Activated T-cell treated with anti-CD3 and anti-CD28 coated beads for 1 hour (primary cell): Measurements from ENCODE around the gene TM9SF1.

Experiments used
- DNase-seq: peaks from one replicate; pipeline ENCODE4 v3.0.0-alpha.2; 2020; ENCODE audit warnings: low read depth

The TM9SF1 gene

GRCh38 chr14:24179294-24179960 is 15.8 kb downstream of the TM9SF1 start:
- DNase-seq, result no peak

GRCh38 chr14:24178399-24179178 is 16.7 kb downstream of the TM9SF1 start:
- no peak for DNase-seq

DNA sequence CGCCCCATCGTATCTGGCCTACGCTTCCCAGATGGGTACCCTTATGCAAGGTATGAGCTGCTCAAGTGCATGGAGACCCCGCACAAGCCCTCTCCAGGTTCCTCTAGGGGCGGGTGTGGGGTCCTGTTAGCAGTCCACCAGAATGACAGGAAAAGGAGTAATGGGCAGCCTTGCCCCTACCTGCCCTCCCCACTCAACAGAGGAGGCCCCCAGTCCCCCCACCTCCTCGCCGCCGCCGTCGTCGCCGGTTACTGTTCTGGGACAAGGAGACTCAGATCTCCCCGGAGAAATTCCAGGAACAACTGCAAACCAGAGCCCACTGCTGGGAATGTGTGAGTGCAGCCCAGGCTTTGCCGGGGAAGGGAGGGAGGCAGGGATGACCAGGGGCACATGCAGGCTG is 17.4 kb downstream of the TM9SF1 start:
- no peak for DNase-seq

DNA sequence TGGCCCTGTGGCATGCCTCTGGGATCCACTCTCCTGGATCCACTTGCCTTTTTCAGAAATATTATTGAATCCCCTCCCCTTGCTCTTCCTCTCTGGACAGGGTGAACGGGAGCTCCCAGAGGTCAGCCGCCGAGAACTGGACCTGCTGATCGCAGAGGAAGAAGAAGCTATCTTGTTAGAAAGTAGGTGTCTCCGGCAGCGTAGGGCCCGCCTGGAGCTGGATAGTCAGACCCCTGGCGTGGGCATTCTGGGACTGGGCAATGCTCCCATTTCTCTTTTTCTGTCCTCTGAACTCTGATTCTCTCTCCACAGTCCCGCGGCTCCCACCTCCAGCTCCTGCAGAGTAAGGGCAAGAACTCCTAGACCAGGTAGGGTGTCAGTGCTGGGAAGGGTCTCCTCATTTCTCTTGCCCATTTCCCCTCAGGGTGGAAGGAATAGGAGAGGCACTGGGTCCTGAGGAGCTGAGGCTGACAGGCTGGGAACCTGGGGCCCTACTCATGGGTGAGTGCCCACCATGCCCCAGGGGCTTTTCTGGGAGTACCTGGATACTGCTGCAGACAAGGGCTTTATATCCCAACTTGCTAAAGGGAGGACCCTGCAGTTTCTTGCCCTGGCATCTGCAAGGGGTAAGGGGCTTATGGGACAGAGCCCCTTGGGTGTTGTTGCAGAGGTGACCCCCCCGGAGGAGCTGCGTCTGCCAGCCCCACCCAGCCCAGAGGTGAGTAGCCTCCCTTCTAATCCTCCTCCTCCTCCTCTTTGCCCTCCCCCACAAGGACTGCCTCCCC is 18.0 kb downstream of the TM9SF1 start:
- no peak for DNase-seq

DNA sequence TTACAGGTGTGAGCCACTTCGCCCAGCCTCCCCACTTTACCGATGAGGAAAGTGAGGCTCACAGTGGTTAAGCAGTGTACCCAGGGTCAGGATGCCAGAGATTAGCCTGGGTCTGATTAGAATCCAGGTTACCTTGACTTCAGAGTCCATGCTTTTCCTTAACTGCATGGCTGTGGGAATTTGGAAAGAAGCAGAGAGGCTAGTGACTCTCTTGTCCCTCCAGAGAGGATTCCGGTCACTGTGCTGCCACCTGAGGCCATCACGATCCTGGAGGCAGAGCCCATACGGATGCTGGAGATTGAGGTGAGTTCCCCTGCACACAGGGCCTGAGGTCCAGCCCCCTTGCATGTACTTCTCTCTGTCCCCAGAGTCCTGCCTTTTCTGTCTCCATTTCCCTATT is 18.6 kb downstream of the TM9SF1 start:
- no peak for DNase-seq

DNA sequence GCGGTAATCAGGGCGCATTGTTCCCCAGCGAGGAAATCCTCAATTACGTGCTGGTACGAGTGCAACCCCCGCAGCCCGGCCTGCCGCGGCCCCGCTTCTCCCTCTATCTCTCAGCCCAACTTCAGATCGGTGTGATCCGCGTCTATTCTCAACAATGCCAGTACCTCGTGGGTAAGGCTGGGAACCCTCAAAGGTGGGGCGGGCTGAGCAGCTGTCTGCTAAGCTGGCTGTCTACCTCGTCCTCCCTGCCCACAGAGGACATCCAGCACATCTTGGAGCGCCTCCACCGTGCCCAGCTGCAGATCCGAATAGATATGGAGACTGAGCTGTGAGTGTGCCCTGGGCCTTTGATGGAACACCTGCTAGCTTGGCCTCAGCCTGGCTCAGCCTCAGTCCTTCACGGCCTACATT is 22.4 kb downstream of the TM9SF1 start:
- no peak for DNase-seq

- DNase-seq, result no peak
These were observed 22.9 kb downstream of the TM9SF1 start for GRCh38 chr14:24172261-24172860.

DNA sequence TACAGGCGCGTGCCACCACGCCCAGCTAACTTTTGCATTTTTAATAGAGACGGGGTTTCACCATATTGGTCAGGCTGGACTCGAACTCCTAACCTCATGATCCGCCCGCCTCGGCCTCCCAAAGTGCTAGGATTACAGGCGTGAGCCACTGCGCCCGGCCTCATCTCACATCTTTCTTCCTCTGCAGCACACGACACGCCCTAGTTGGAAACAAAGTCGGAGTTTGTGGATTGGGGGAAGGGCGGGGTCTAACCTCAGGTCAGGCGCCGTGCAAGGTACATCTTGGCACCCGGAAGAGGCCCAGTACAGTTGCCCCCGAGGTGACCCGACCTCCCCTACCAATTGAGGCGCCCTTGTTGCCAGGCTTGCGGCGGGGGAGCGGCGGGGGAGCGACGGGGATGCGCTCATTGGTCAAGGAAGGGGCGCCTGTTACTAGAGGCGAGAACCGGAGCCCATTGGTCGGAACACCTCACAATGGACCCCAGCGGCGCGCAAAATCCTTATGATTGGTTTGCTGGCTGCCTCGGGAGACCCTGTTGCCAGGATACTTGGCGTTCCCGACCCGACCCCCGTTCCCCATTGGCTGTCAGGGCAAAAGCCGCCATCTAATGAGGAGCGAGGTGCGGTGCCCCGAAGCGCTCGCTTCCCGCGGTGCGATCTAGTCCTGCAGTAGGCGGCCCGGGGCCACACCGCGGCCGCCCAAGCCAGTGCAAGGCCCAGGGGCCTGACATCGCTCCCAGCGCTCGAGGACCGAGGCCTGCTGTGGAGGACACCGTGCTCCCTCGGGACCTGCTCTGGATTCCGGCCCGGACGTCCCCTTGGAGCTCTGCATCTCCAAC is 23.6 kb downstream of the TM9SF1 start, which contains the start of gene REC8:
TSS of gene REC8 (plus strand) at position 659 of the 839 bp plus-strand sequence. CDS start 473 bp downstream, outside the sequence.
- DNase-seq, result peak; percentile 59

GRCh38 chr14:24167469-24168114 is 27.6 kb downstream of the TM9SF1 start:
- DNase-seq, result no peak

GRCh38 chr14:24165785-24166184 is 29.5 kb downstream of the TM9SF1 start:
- DNase-seq, result no peak

- no peak for DNase-seq
These were observed 30.7 kb downstream of the TM9SF1 start for GRCh38 chr14:24164518-24164991.

DNA sequence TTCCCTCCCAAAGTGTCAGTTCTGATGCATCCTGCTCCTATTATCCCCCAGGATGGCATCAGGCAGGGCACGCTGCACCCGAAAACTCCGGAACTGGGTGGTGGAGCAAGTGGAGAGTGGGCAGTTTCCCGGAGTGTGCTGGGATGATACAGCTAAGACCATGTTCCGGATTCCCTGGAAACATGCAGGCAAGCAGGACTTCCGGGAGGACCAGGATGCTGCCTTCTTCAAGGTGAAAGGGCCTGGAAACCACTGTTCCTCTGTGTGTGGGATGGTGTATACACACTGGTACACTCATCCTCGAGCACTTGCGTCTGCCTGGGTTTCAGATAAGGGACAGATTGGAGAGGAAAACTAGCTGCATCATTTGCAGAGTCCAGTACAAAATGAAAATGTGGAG is 33.1 kb downstream of the TM9SF1 start:
- DNase-seq, result no peak

DNA sequence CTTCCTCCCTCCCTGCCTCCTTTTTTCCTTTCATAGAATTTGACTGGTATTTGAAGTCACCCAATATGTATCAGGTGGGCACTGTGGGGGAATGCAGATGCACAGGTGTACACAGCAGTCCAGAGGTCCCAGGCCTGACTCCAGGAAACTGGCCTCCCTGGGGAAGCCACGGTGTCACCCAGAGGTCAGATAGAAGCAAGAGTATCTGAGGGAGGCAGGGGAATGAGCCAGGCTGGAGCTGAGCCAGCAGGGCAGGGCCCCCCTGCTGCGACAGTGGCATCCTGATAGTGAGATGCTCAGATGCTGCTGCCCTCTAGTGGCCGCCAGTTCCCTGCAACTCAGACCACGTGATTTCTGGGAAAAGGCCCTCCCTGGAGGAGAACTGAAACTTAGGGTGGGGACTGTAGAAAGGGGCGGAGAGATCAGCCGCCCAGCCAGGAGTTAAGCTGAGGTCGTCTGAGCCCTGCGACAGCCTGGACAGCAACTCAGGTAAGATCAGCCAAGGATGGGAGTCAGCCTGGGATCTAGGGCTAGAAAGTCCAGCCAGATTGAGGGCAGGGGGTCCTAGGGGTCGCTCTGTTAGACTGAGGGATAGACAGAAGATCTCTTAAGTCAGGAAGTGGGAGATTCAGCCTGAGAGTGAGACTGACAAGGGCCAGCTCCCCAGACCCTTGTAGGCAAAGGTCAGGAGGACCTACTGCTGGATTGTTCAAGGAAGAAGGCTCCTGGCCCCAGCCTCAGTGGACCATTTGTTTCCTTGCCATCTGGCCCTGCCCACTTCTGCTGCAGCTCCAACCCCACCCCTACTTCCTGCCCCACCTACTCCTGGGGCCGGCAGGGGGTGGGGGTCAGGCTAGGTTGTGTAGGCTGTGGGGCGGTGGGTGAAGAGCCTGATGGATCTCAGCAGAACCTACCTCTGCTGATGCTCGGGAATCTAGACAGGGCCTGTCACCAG is 34.1 kb downstream of the TM9SF1 start, which contains the start of gene IRF9:
TSS of gene IRF9 (plus strand) at position 416 of the 955 bp plus-strand sequence. CDS start 880 bp downstream, outside the sequence.
- peak; percentile 96 for DNase-seq

DNA sequence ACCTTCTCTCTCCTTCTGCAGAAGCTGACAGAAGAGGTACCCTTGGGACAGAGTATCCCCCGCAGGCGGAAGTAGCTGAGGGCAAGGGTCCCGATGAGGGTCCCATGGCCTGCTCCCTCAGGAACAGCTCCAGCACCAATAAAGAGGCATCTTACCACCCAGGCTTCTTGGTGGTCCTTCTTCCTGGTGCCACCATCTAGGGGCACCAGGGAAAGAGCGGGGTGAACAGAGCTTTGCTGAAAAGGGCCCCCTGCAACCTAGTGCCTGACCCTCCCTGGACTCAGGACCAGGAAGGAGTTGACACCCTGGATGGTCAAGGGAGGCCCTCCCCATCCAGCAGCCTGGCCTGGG is 34.8 kb downstream of the TM9SF1 start:
- no peak for DNase-seq

GRCh38 chr14:24159777-24160498 is 35.3 kb downstream of the TM9SF1 start:
- DNase-seq, result no peak

GRCh38 chr14:24157331-24157730 is 37.9 kb downstream of the TM9SF1 start:
- DNase-seq, result no peak

DNA sequence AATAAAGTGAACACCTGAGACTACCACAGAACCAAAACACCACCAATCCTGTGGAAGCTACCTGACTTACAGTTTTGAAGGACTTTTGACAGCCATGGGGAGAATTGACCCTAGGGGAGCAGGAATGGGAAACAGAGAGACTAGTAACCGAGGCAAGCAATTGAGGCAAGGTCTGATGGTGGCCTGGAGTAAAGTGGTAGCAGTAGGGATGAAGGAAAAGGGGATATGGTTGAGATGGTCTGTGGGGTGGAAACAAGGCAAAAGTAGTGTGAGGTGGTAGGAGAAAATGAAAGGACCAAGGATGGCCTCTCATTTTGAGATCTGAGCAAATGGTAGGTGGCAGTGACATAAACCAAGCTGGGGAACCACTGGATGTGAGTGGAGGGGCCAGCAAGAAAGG is 38.4 kb downstream of the TM9SF1 start:
- DNase-seq, result no peak

GRCh38 chr14:24155100-24155499 is 40.1 kb downstream of the TM9SF1 start:
- DNase-seq, result no peak
